Measurements from ENCODE around the gene GLYATL1.
"Not testable (repeated sequence)": the region's sequence is repeated elsewhere in the genome, so short reads cannot be mapped to it uniquely, and the experiment has no call there.

GLYATL1 gene

GRCh38 chr11:58998480-58999290 lies 59.4 kb downstream of the GLYATL1 start:
- DNase-seq (ENCODE audit: low read depth in 2 of 3, low spot score in 2 of 3): no peak

- DNase-seq (ENCODE audit: low read depth in 2 of 3, low spot score in 2 of 3): no peak
Measured at GRCh38 chr11:58999291-58999680, 60.0 kb downstream of the GLYATL1 start.

GRCh38 chr11:59000003-59000402 lies 60.7 kb downstream of the GLYATL1 start:
- DNase-seq (ENCODE audit: low read depth in 2 of 3, low spot score in 2 of 3): no peak

- not testable (repeated sequence) for DNase-seq (ENCODE audit: low read depth in 2 of 3, low spot score in 2 of 3)
Measured at GRCh38 chr11:59002006-59002405, 62.7 kb downstream of the GLYATL1 start.

Measured in activated CD8-positive, alpha-beta memory T cell treated with anti-CD3 and anti-CD28 coated beads for 48 hours (primary cell).